Adrenal gland (tissue), 12 donors: Measurements from ENCODE around the gene PTPRN2. TPM values are rescaled to one million over a fixed set of nuclear protein-coding genes. Genes with fewer than 3 reads are reported as not detected.
"Not testable (repeated sequence)": the region's sequence is repeated elsewhere in the genome, so short reads cannot be mapped to it uniquely, and the experiment has no call there.

Source experiments
- DNase-seq, 7 donors: peaks; one replicate each; pipeline ENCODE4 v3.0.0-alpha.2; 2019 to 2020
- H3K27ac ChIP-seq, 5 donors: fragments of 200-600 bp; sonication (generic) in 4 of 5; 1 replicate in 3 of 5; 2 replicates in 2 of 5; pipeline versions ENCODE4 v1.5.1 to v1.8.0; 2016 to 2020; ENCODE audit warnings: mild to moderate bottlenecking in 1 of 5
- H3K27me3 ChIP-seq: fragments of 200-600 bp; 2 replicates; pipeline ENCODE4 v1.8.0; 2021
- H3K36me3 ChIP-seq, 2 donors: fragments of 200-600 bp; replicated peaks in 1 of 2; 1 replicate in 1 of 2; 2 replicates in 1 of 2; pipeline versions ENCODE4 v1.5.1 to v1.8.0; 2018 to 2022
- H3K4me1 ChIP-seq, 2 donors: fragments of 200-600 bp; replicated peaks in 1 of 2; 1 replicate in 1 of 2; 2 replicates in 1 of 2; pipeline versions ENCODE4 v1.5.1 to v1.8.0; 2018 to 2021
- H3K4me3 ChIP-seq, 4 donors: fragments of 200-600 bp; sonication (generic) in 3 of 4; one replicate each; pipeline ENCODE4 v1.5.1; 2016 to 2018
- H3K9me3 ChIP-seq, 3 donors: fragments of 200-600 bp; sonication (generic) in 1 of 3; replicated peaks in 1 of 3; 1 replicate in 2 of 3; 2 replicates in 1 of 3; pipeline versions ENCODE4 v1.5.1 to v1.8.0; 2016 to 2021
- CTCF ChIP-seq, 6 experiments: fragments of 450-650 bp in 4 of 6; fragments of 200-600 bp in 2 of 6; sonication (generic) in 1 of 6; IDR thresholded peaks; 1 replicate in 5 of 6; 2 replicates in 1 of 6; pipeline versions ENCODE4 v1.5.1 to v1.8.0; 2016 to 2021; ENCODE audit warnings: antibody characterized with exemption in 6 of 6, mild to moderate bottlenecking in 2 of 6, moderate library complexity in 1 of 6
- POLR2A ChIP-seq, 2 donors: fragments of 450-650 bp; IDR thresholded peaks; one replicate each; pipeline ENCODE4 v1.6.1; 2017; ENCODE audit warnings: antibody characterized with exemption in 2 of 2, mild to moderate bottlenecking in 2 of 2, moderate library complexity in 1 of 2
- WGBS, 4 donors: extraction: QIAGEN DNeasy Blood & Tissue Kit in 2 of 4; methylation state at CpG; one replicate each; pipeline versions ENCODE4 v1.1.5 to v1.1.7; 2013 to 2017; 5-methylcytosine and 5-hydroxymethylcytosine counted together
- intact Hi-C, 2 donors: fragments of 100-400 bp; cut with DNase I; formaldehyde crosslinking; loops; one replicate each; pipeline versions ENCODE4 v1.14.1 to v1.15.0; 2022 to 2023
- polyA plus RNA-seq, 3 donors: library from polyadenylated mRNA; stranded (reverse); fragments of 200-250 nt in 2 of 3; fragments of 350-450 nt in 1 of 3; fragmentation: Illumina TruSeq in 1 of 3; extraction: RNeasy Lipid Tissue Mini Kit (QIAGEN cat#74804) in 1 of 3; gene quantifications; one replicate each; pipeline ENCODE4 v1.2.3, GENCODE V29; 2013 to 2014
- total RNA-seq, 9 donors: library from RNA; depleted of rRNA in 4 of 9; stranded (reverse); fragments of >200 nt in 4 of 9; fragments of 120-200 nt in 1 of 9; fragmentation: NEBNext Ultra II Directional in 1 of 9; extraction: Animal tissue kit (Norgen Biotek cat#: 25700) in 1 of 9; gene quantifications; one replicate each; pipeline versions ENCODE4 v1.1.0 to v1.2.4, GENCODE V29; 2013 to 2023
- donor health status: healthy with polysubstance abuse.
- donor health status: Bipolar disorder and iron deficiency.
- donor health status: DM: yes; HTN: yes; CAD: no.
- donor health status: DM: no; HTN: no; CAD: no.
- donor health status: DM: no; HTN: no; CAD: no.
- donor health status: DM: yes; HTN: yes; CAD: no.

The PTPRN2 gene
- total and polyA plus RNA-seq, 12 donors = 2.2 to 16.2 (median 3.4) TPM

GRCh38 chr7:157895520-157896375 is 691.9 kb downstream of the PTPRN2 start:
- Histone ChIP-seq H3K4me1 (no peaks in the 10 kb centered on the region), H3K36me3 (no peaks in the 10 kb centered on the region), H3K27ac (no peak overlapping the region), H3K4me3 (no peak overlapping the region), H3K27me3 (no peaks in the 10 kb centered on the region), H3K9me3 (no peaks in the 10 kb centered on the region)
- no peak for DNase-seq
- 70 to 78% (median 74%) methylated on average over 18 to 19 of the region's 19 CpGs for WGBS, 4 donors
- TF ChIP-seq POLR2A (IDR thresholded peaks at IDR 0.05) (no peak), CTCF (IDR thresholded peaks at IDR 0.05) (no peak)
- intact Hi-C loops = no loop called here

GRCh38 chr7:157895098-157895497 is 692.5 kb downstream of the PTPRN2 start:
- H3K27me3 ChIP-seq, H3K9me3 ChIP-seq, intact Hi-C loops, H3K4me3 ChIP-seq, DNase-seq, H3K36me3 ChIP-seq, H3K27ac ChIP-seq, H3K4me1 ChIP-seq: not testable (repeated sequence)
- WGBS, 4 donors = 67 to 70% (median 69%) methylated on average over 12 of the region's 12 CpGs

GRCh38 chr7:157893535-157894044 is 694.0 kb downstream of the PTPRN2 start:
- H3K9me3 ChIP-seq = no peaks in the 10 kb centered on the region
- H3K27me3 ChIP-seq = no peaks in the 10 kb centered on the region
- no peak for TF ChIP-seq POLR2A (IDR thresholded peaks at IDR 0.05)
- no peak for TF ChIP-seq CTCF (IDR thresholded peaks at IDR 0.05)
- WGBS, 4 donors = 86 to 92% (median 88%) methylated on average over 13 to 15 of the region's 15 CpGs
- H3K4me1 ChIP-seq = no peaks in the 10 kb centered on the region
- H3K36me3 ChIP-seq = no peaks in the 10 kb centered on the region
- DNase-seq = no peak
- H3K27ac ChIP-seq = no peak overlapping the region
- intact Hi-C loops = no loop called here
- H3K4me3 ChIP-seq = no peak overlapping the region

GRCh38 chr7:157892751-157893523 is 694.7 kb downstream of the PTPRN2 start:
- H3K36me3 ChIP-seq = no peaks in the 10 kb centered on the region
- H3K27me3 ChIP-seq = no peaks in the 10 kb centered on the region
- no peaks in the 10 kb centered on the region for H3K9me3 ChIP-seq
- intact Hi-C loops = no loop called here
- H3K27ac ChIP-seq = no peak overlapping the region
- H3K4me3 ChIP-seq = no peak overlapping the region
- WGBS, 4 donors = 64 to 82% (median 77%) methylated on average over 9 to 13 of the region's 13 CpGs
- H3K4me1 ChIP-seq = no peaks in the 10 kb centered on the region
- no peak for TF ChIP-seq POLR2A (IDR thresholded peaks at IDR 0.05)
- TF ChIP-seq CTCF (IDR thresholded peaks at IDR 0.05) = no peak
- DNase-seq = no peak
